CD4-positive, CD25-positive, alpha-beta regulatory T cell (primary cell): ENCODE measurements around the gene TTC39B. TPM values are rescaled to one million over a fixed set of nuclear protein-coding genes. Genes with fewer than 3 reads are reported as not detected.
A peak's percentile ranks its signal among the peaks of the same experiment; 100 is the strongest.

Source experiments
- ATAC-seq, 2 donors: fragments of 150-1000 bp; cut with Tn5 transposase; one replicate each; pipeline ENCODE4 v1.10.0; 2021; ENCODE audit warnings: low read depth in 2 of 2, moderate number of reproducible peaks in 2 of 2, moderate library complexity in 1 of 2
- DNase-seq, 3 donors: peaks; one replicate each; pipeline versions ENCODE4 v3.0.0 to v3.0.0-alpha.2; 2012 to 2022; ENCODE audit warnings: mixed read lengths in 1 of 3
- H3K27ac ChIP-seq: one replicate; pipeline ENCODE4 v1.7.0; 2013; ENCODE audit warnings: mild to moderate bottlenecking, low read length; ENCODE audit not compliant: insufficient read depth, poor library complexity, severe bottlenecking
- H3K27me3 ChIP-seq: one replicate; pipeline ENCODE4 v1.7.0; 2013; ENCODE audit warnings: low read length; ENCODE audit not compliant: control insufficient read depth, insufficient read depth
- H3K36me3 ChIP-seq: one replicate; pipeline ENCODE4 v1.7.0; 2013; ENCODE audit warnings: mild to moderate bottlenecking, low read length, moderate library complexity; ENCODE audit not compliant: control insufficient read depth, insufficient read depth
- H3K4me1 ChIP-seq: 2 replicates; pipeline ENCODE4 v1.7.0; 2013; ENCODE audit warnings: mild to moderate bottlenecking, low read length; ENCODE audit not compliant: insufficient read depth, control insufficient read depth, poor library complexity, severe bottlenecking
- H3K4me3 ChIP-seq: one replicate; pipeline ENCODE4 v1.7.0; 2013; ENCODE audit warnings: low read depth, mild to moderate bottlenecking, low read length, moderate library complexity
- H3K9me3 ChIP-seq, 2 experiments: 1 replicate in 1 of 2; 2 replicates in 1 of 2; pipeline ENCODE4 v1.7.0; 2013; ENCODE audit warnings: low read length in 2 of 2, mild to moderate bottlenecking in 1 of 2, moderate library complexity in 1 of 2; ENCODE audit not compliant: control insufficient read depth in 2 of 2
- H3K27ac Mint-ChIP-seq, 3 donors: one replicate each; pipeline ENCODE4 v1.8.0; 2020 to 2022; ENCODE audit warnings: mild to moderate bottlenecking in 3 of 3, mixed read lengths in 3 of 3, moderate library complexity in 2 of 3
- H3K27me3 Mint-ChIP-seq: one replicate; pipeline ENCODE4 v1.8.0; 2022; ENCODE audit warnings: mild to moderate bottlenecking, mixed read lengths
- H3K36me3 Mint-ChIP-seq: one replicate; pipeline ENCODE4 v1.8.0; 2020; ENCODE audit warnings: mixed read lengths
- H3K4me1 Mint-ChIP-seq, 4 donors: one replicate each; pipeline ENCODE4 v1.8.0; 2020 to 2022; ENCODE audit warnings: mixed read lengths in 4 of 4, mild to moderate bottlenecking in 1 of 4
- H3K4me3 Mint-ChIP-seq, 4 donors: one replicate each; pipeline ENCODE4 v1.8.0; 2020 to 2022; ENCODE audit warnings: mild to moderate bottlenecking in 4 of 4, mixed read lengths in 4 of 4, moderate library complexity in 3 of 4
- H3K9me3 Mint-ChIP-seq, 7 donors: one replicate each; pipeline ENCODE4 v1.8.0; 2020 to 2022; ENCODE audit warnings: mixed read lengths in 7 of 7, mild to moderate bottlenecking in 3 of 7, moderate library complexity in 2 of 7
- polyA plus RNA-seq, 4 donors: library from polyadenylated mRNA; unstranded; fragments of 300-500 nt; fragmentation: Illumina TruSeq; gene quantifications; one replicate each; pipeline ENCODE4 v1.2.3, GENCODE V29; 2021
- total RNA-seq: library from RNA; stranded (reverse); gene quantifications from one replicate; pipeline ENCODE4 v1.2.3, GENCODE V29; 2022

TTC39B gene
- total and polyA plus RNA-seq, 5 donors from 2014 or later = 4.0 to 42.7 (median 8.8) TPM

DNA sequence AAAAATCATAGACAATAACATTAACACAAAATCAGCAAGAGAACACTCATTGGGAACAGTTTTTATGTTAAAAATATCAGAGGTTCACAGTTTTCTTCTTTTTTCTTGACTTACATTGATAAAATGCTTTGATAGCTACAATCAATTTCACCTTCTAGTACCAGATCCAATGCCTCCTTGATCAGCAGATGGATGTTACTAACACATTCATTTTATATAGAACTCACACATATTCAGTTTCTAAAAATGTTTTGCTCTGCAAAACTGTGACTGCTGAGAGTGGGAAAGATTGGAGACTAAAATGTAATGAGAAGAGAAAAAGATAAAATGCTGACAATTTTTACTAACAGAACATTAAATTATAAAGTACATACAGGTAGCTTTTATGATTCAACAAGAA is 143.1 kb downstream of the TTC39B start:
- Mint-ChIP-seq H3K36me3 (peaks cover 6% of the 10 kb centered on the region), H3K27me3 (peaks cover 5% of the 10 kb centered on the region), H3K4me3 (no peak overlapping the region), H3K9me3 (no peaks in the 10 kb centered on the region), H3K4me1 (no peaks in the 10 kb centered on the region), H3K27ac (no peak overlapping the region)
- Histone ChIP-seq H3K4me3 (no peak overlapping the region), H3K9me3 (no peaks in the 10 kb centered on the region), H3K4me1 (no peaks in the 10 kb centered on the region), H3K27ac (peak overlapping the region; percentile 3), H3K36me3 (peaks cover 3% of the 10 kb centered on the region), H3K27me3 (no peaks in the 10 kb centered on the region)
- no peak for DNase-seq
- no peak for ATAC-seq

DNA sequence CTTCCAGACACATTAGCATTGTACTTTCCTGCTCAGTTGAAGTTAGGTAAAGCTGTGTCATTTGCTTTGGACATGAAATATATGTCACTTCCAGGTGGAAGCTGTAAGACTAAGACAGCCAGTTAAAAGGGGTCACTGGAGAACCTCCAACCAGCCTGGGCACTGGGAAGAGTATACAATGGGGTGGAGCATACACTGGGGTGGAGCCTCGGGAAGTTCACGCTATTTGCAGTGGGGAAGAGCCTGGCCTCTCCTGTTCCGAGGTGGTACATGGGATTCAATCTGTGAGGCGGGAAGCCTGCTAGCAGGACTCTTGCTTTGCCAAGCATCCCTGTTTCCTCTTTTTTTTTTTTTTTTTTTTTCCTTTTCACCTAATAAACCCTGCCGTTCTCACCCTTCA is 145.3 kb downstream of the TTC39B start:
- no peak overlapping the region for H3K4me3 ChIP-seq
- ATAC-seq = no peak
- Mint-ChIP-seq H3K4me3 (no peak overlapping the region), H3K27ac (no peak overlapping the region), H3K36me3 (no peaks in the 10 kb centered on the region), H3K27me3 (peaks cover 11% of the 10 kb centered on the region), H3K4me1 (no peaks in the 10 kb centered on the region), H3K9me3 (no peaks in the 10 kb centered on the region)
- peaks cover 3% of the 10 kb centered on the region for H3K36me3 ChIP-seq
- no peaks in the 10 kb centered on the region for H3K4me1 ChIP-seq
- H3K27ac ChIP-seq = no peak overlapping the region
- no peak for DNase-seq
- H3K9me3 ChIP-seq = no peaks in the 10 kb centered on the region
- no peaks in the 10 kb centered on the region for H3K27me3 ChIP-seq

DNA sequence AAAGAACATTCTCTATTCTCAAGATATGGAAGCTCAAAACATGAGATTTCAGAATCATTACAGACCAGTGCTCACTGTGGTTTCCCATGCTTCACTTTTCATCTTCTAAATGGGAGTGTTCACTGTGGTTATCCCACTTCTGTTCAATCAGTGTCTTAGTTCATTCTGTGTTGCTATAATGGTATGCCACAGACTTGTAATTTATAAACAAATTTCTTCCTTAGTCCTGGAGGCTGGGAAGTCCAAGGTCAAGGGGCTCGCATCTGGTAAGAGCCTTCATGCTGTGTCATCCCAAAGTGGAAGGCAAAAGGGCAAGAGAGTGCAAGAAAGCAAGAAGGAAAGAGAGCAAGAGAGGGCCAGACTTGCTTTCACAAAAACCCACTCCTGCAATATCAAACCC is 146.3 kb downstream of the TTC39B start:
- H3K36me3 Mint-ChIP-seq = no peaks in the 10 kb centered on the region
- H3K27ac Mint-ChIP-seq = peak overlapping the region in 1 of 3 donors; percentile 57
- DNase-seq (no peak), ATAC-seq (no peak)
- no peaks in the 10 kb centered on the region for H3K4me1 ChIP-seq
- H3K4me1 Mint-ChIP-seq = no peaks in the 10 kb centered on the region
- H3K36me3 ChIP-seq = no peaks in the 10 kb centered on the region
- H3K27me3 Mint-ChIP-seq = peaks cover 20% of the 10 kb centered on the region
- no peak overlapping the region for H3K4me3 ChIP-seq
- H3K4me3 Mint-ChIP-seq = no peak overlapping the region
- no peaks in the 10 kb centered on the region for H3K9me3 ChIP-seq
- no peaks in the 10 kb centered on the region for H3K9me3 Mint-ChIP-seq
- no peak overlapping the region for H3K27ac ChIP-seq
- no peaks in the 10 kb centered on the region for H3K27me3 ChIP-seq

DNA sequence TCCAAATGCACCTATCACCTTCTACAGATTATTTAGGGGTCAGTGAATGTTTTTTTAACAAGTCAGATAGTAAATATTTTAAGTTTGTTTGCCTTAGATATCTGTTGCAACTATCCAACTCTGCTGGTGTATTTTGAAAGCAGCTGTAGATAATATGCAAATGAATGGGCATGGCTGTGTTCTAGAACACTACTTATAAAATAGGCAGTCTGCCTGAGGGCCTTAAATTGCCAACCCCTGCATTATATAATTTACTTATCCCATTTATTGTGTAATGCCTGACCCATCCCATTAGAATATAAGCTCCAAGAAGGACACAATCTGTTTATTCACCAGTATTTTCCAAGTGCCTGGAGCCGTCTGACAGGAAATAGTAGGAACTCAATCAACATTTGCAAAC is 149.0 kb downstream of the TTC39B start:
- H3K36me3 ChIP-seq = no peaks in the 10 kb centered on the region
- no peaks in the 10 kb centered on the region for H3K9me3 ChIP-seq
- no peaks in the 10 kb centered on the region for H3K4me1 ChIP-seq
- DNase-seq = no peak
- Mint-ChIP-seq H3K27ac (peak overlapping the region in 1 of 3 donors; percentile 40), H3K9me3 (no peaks in the 10 kb centered on the region), H3K27me3 (peaks cover 27% of the 10 kb centered on the region), H3K4me1 (no peaks in the 10 kb centered on the region), H3K36me3 (no peaks in the 10 kb centered on the region), H3K4me3 (no peak overlapping the region)
- no peak overlapping the region for H3K4me3 ChIP-seq
- no peak overlapping the region for H3K27ac ChIP-seq
- no peak for ATAC-seq
- peaks cover 2% of the 10 kb centered on the region for H3K27me3 ChIP-seq

DNA sequence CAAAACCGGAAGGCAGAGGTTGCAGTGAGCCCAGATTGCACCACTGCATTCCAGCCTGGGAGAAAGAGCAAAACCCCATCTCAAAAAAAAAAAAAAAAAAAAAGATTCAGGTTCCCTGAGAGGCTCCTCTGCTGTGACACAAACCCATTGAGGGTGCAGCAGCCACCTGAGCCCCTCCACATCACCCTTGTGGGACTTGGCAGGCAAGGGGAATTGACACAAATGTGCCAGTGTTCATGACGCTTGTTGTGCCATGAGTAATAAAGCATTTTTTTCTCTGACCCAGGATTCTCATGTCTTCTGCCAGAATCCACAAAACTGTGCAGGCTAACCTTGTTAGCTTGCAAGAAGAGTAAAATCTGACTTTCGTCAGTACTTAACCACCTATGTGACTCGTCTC is 149.6 kb downstream of the TTC39B start:
- H3K27ac Mint-ChIP-seq = peak overlapping the region in 1 of 3 donors; percentile 40
- H3K4me1 Mint-ChIP-seq = no peaks in the 10 kb centered on the region
- no peak overlapping the region for H3K4me3 Mint-ChIP-seq
- no peaks in the 10 kb centered on the region for H3K9me3 Mint-ChIP-seq
- ATAC-seq (no peak), DNase-seq (no peak)
- Histone ChIP-seq H3K36me3 (no peaks in the 10 kb centered on the region), H3K27me3 (peaks cover 2% of the 10 kb centered on the region), H3K9me3 (no peaks in the 10 kb centered on the region), H3K4me3 (no peak overlapping the region), H3K4me1 (no peaks in the 10 kb centered on the region), H3K27ac (no peak overlapping the region)
- no peaks in the 10 kb centered on the region for H3K36me3 Mint-ChIP-seq
- peaks cover 24% of the 10 kb centered on the region for H3K27me3 Mint-ChIP-seq

DNA sequence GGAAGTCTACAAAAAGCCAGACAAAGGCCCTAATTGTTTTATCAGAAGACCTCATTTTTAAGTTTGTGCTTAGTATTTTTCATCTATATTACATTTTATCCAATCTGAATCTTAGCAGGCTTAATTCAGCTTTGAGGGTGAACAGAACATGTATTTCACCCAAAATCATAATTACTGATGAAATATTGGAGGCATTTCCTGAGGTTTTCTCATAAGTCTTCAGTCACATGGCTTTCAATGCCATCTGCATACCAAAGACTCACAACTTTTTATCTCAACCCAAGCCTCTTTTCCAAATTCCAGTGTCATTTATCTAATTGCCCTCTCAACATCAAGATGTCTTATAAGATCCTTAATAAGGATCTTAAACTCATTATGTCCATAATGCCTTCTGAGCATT is 150.8 kb downstream of the TTC39B start:
- no peak overlapping the region for H3K27ac Mint-ChIP-seq
- no peak overlapping the region for H3K27ac ChIP-seq

DNA sequence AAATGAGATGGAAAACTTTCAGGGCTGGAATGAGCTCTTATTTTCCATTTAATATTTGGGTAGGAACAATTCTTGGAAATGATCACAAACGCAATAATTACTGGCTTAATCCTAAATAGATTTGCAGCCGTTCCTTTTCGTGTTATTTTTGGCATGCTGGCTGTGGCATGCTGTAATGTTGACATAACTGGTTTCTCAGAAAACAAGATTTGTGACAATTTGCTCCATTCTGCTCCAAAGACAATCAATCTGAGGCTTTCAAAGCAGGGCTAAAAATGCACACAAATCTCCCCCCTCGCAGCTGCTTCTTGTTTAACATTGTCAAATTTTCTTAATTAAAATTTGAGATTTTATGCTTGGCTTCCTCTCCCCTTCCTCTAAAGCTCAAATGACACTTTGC is 151.2 kb downstream of the TTC39B start:
- H3K4me3 Mint-ChIP-seq = peak overlapping the region in 1 of 4 donors; percentile 43
- DNase-seq = no peak
- ATAC-seq = no peak
- H3K4me3 ChIP-seq = no peak overlapping the region
- H3K36me3 ChIP-seq = no peaks in the 10 kb centered on the region
- H3K27ac Mint-ChIP-seq = no peak overlapping the region
- H3K27ac ChIP-seq = no peak overlapping the region
- no peaks in the 10 kb centered on the region for H3K4me1 ChIP-seq
- no peaks in the 10 kb centered on the region for H3K9me3 Mint-ChIP-seq
- H3K27me3 ChIP-seq = peaks cover 2% of the 10 kb centered on the region
- no peaks in the 10 kb centered on the region for H3K36me3 Mint-ChIP-seq
- no peaks in the 10 kb centered on the region for H3K9me3 ChIP-seq
- no peaks in the 10 kb centered on the region for H3K4me1 Mint-ChIP-seq
- H3K27me3 Mint-ChIP-seq = peaks cover 24% of the 10 kb centered on the region

More for the DNA sequence above, 150.8 kb downstream of the TTC39B start:
- H3K36me3 ChIP-seq = no peaks in the 10 kb centered on the region
- ATAC-seq = no peak
- Mint-ChIP-seq H3K27me3 (peaks cover 24% of the 10 kb centered on the region), H3K36me3 (no peaks in the 10 kb centered on the region), H3K4me1 (no peaks in the 10 kb centered on the region), H3K9me3 (no peaks in the 10 kb centered on the region), H3K4me3 (peak overlapping the region in 1 of 4 donors; percentile 43)
- H3K9me3 ChIP-seq = no peaks in the 10 kb centered on the region
- DNase-seq = no peak
- H3K27me3 ChIP-seq = peaks cover 2% of the 10 kb centered on the region
- no peaks in the 10 kb centered on the region for H3K4me1 ChIP-seq
- H3K4me3 ChIP-seq = no peak overlapping the region

DNA sequence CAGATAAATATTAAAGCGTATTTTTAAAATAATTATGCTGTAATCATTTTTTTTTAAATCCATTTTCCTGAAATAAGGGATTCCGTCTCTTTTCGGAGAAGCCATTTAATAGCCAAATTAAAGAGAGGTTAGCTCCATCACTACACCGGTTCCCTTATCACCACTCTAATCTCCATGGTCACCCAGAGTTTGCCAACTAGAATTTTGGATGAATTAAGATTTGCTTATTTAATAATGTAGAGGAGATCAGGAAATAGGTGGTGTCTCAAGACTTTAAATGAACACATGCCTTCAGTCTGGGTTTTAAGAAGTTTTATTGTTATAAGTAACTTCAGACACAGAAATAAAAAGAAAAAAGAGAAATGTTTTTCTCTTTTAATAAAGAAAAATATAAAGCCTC is 151.7 kb downstream of the TTC39B start:
- H3K4me1 Mint-ChIP-seq = no peaks in the 10 kb centered on the region

More for the DNA sequence above, 151.7 kb downstream of the TTC39B start:
- Mint-ChIP-seq H3K27ac (no peak overlapping the region), H3K9me3 (no peaks in the 10 kb centered on the region), H3K27me3 (peaks cover 24% of the 10 kb centered on the region), H3K4me3 (no peak overlapping the region), H3K36me3 (no peaks in the 10 kb centered on the region)
- Histone ChIP-seq H3K9me3 (no peaks in the 10 kb centered on the region), H3K27ac (no peak overlapping the region), H3K27me3 (peaks cover 2% of the 10 kb centered on the region), H3K4me1 (no peaks in the 10 kb centered on the region), H3K36me3 (no peaks in the 10 kb centered on the region), H3K4me3 (no peak overlapping the region)
- DNase-seq (no peak), ATAC-seq (no peak)
